Pancreas (tissue), 10 donors: ENCODE measurements around the gene LMNA. TPM values are rescaled to one million over a fixed set of nuclear protein-coding genes. Genes with fewer than 3 reads are reported as not detected.
"Not testable (repeated sequence)": the region's sequence is repeated elsewhere in the genome, so short reads cannot be mapped to it uniquely, and the experiment has no call there.

Experiments
- ATAC-seq, 4 donors: fragments of 200-7000 bp; cut with Tn5 transposase; one replicate each; pipeline versions ENCODE4 v1.8.0 to v1.9.1; 2020; ENCODE audit warnings: mild to moderate bottlenecking in 4 of 4, moderate library complexity in 4 of 4
- DNase-seq, 6 donors: peaks; one replicate each; pipeline ENCODE4 v3.0.0-alpha.2; 2020
- FAIRE-seq: peaks from 2 replicates; lab custom pipeline; 2012; peaks lifted over from hg19 to GRCh38; lab: Jason Lieb, UNC
- H3K27ac ChIP-seq, 4 donors: fragments of 200-600 bp; sonication (generic); 1 replicate in 3 of 4; 2 replicates in 1 of 4; pipeline versions ENCODE4 v1.5.0 to v1.8.0; 2020
- H3K27me3 ChIP-seq, 4 donors: fragments of 200-600 bp; one replicate each; pipeline ENCODE4 v1.8.0; 2021
- H3K36me3 ChIP-seq, 3 donors: fragments of 200-600 bp; sonication (generic) in 1 of 3; one replicate each; pipeline versions ENCODE4 v1.5.0 to v1.8.0; 2020 to 2021
- H3K4me1 ChIP-seq, 3 donors: fragments of 200-600 bp; one replicate each; pipeline ENCODE4 v1.8.0; 2021
- H3K4me3 ChIP-seq, 4 donors: fragments of 200-600 bp; sonication (generic) in 2 of 4; one replicate each; pipeline versions ENCODE4 v1.5.0 to v1.8.0; 2020 to 2021
- H3K9me3 ChIP-seq, 4 donors: fragments of 200-600 bp; one replicate each; pipeline ENCODE4 v1.8.0; 2021
- CTCF ChIP-seq, 4 donors: fragments of 200-600 bp; sonication (generic) in 3 of 4; IDR thresholded peaks; one replicate each; pipeline versions ENCODE4 v1.5.0 to v1.8.0; 2021; ENCODE audit warnings: antibody characterized with exemption in 4 of 4
- WGBS, 2 donors: extraction: QIAGEN DNeasy Blood & Tissue Kit; methylation state at CpG; one replicate each; pipeline ENCODE4 v1.1.7; 2013; 5-methylcytosine and 5-hydroxymethylcytosine counted together
- intact Hi-C, 3 donors: fragments of 100-400 bp; cut with DNase I; formaldehyde crosslinking; loops; one replicate each; pipeline versions ENCODE4 v1.11.1 to v1.14.2; 2022
- polyA plus RNA-seq, 2 donors: library from polyadenylated mRNA; stranded (reverse); fragments of 200-250 nt; gene quantifications; one replicate each; pipeline ENCODE4 v1.2.3, GENCODE V29; 2013
- total RNA-seq, 6 donors: library from RNA; stranded (reverse); fragmentation: NEBNext Ultra II Directional in 4 of 6; extraction: Animal tissue kit (Norgen Biotek cat#: 25700) in 4 of 6; gene quantifications; one replicate each; pipeline versions ENCODE4 v1.2.1 to v1.2.4, GENCODE V29; 2021 to 2023
- donor health status: healthy with polysubstance abuse.
- donor health status: DM: no; HTN: no; CAD: no; lungs with moderate emphysema.
- donor health status: DM: no; HTN: no; CAD: no.
- donor health status: control.
- donor health status: control.
- donor health status: Bipolar disorder and iron deficiency.
- donor health status: DM: yes; HTN: yes; CAD: no.
- donor health status: DM: no; HTN: no; CAD: no.
- donor health status: DM: no; HTN: no; CAD: no.
- donor health status: DM: yes; HTN: yes; CAD: no.

Gene LMNA
- total and polyA plus RNA-seq, 8 donors: 59.4 to 119 (median 99.4) TPM

- intact Hi-C loops: no loop called here
- DNase-seq (no peak), ATAC-seq (no peak), FAIRE-seq (no peak)
- Histone ChIP-seq H3K4me3 (no peak overlapping the region), H3K27me3 (no peaks in the 10 kb centered on the region), H3K4me1 (no peaks in the 10 kb centered on the region), H3K9me3 (no peaks in the 10 kb centered on the region), H3K27ac (no peak overlapping the region), H3K36me3 (no peaks in the 10 kb centered on the region)
- WGBS, 2 donors: 76 to 81% methylated on average over 12 of the region's 12 CpGs
- no peak for TF ChIP-seq CTCF (IDR thresholded peaks at IDR 0.05)
Observed at GRCh38 chr1:156176610-156177210, 62.2 kb downstream of the LMNA start.

- 76 to 81% methylated on average over 7 of the region's 7 CpGs for WGBS, 2 donors
- no peak for TF ChIP-seq CTCF (IDR thresholded peaks at IDR 0.05)
- no peak overlapping the region for H3K4me3 ChIP-seq
- H3K36me3 ChIP-seq: no peaks in the 10 kb centered on the region
- no peaks in the 10 kb centered on the region for H3K9me3 ChIP-seq
- intact Hi-C loops: no loop called here
- H3K4me1 ChIP-seq: no peaks in the 10 kb centered on the region
- FAIRE-seq (no peak), ATAC-seq (no peak), DNase-seq (no peak)
- no peaks in the 10 kb centered on the region for H3K27me3 ChIP-seq
- no peak overlapping the region for H3K27ac ChIP-seq
Observed at GRCh38 chr1:156177919-156178654, 63.6 kb downstream of the LMNA start.

GRCh38 chr1:156180471-156180870, 66.0 kb downstream of the LMNA start:
- no peaks in the 10 kb centered on the region for H3K4me1 ChIP-seq
- DNase-seq (no peak), FAIRE-seq (no peak), ATAC-seq (no peak)
- H3K27me3 ChIP-seq: no peaks in the 10 kb centered on the region
- H3K36me3 ChIP-seq: no peaks in the 10 kb centered on the region
- no peak overlapping the region for H3K4me3 ChIP-seq
- H3K9me3 ChIP-seq: no peaks in the 10 kb centered on the region
- no peak overlapping the region for H3K27ac ChIP-seq
- intact Hi-C loops: no loop called here
- no peak for TF ChIP-seq CTCF (IDR thresholded peaks at IDR 0.05)
- WGBS, 2 donors: 87 to 92% methylated on average over 3 of the region's 3 CpGs

- H3K9me3 ChIP-seq, H3K4me1 ChIP-seq, H3K36me3 ChIP-seq, H3K27me3 ChIP-seq, FAIRE-seq, ATAC-seq, H3K4me3 ChIP-seq, DNase-seq, H3K27ac ChIP-seq, intact Hi-C loops: not testable (repeated sequence)
- WGBS, 2 donors: 44 to 45% methylated on average over 7 to 8 of the region's 8 CpGs
Observed at GRCh38 chr1:156181391-156181924, 66.9 kb downstream of the LMNA start.

- H3K4me3 ChIP-seq, H3K9me3 ChIP-seq, H3K4me1 ChIP-seq, intact Hi-C loops, H3K36me3 ChIP-seq, H3K27ac ChIP-seq, H3K27me3 ChIP-seq, DNase-seq, ATAC-seq, FAIRE-seq: not testable (repeated sequence)
- 76 to 77% methylated on average over 12 of the region's 12 CpGs for WGBS, 2 donors
Observed at GRCh38 chr1:156182010-156182779, 67.7 kb downstream of the LMNA start.

GRCh38 chr1:156186347-156187177, 72.1 kb downstream of the LMNA start:
- H3K4me3 ChIP-seq, H3K27ac ChIP-seq, intact Hi-C loops, ATAC-seq, H3K36me3 ChIP-seq, H3K9me3 ChIP-seq, H3K27me3 ChIP-seq, DNase-seq, H3K4me1 ChIP-seq, FAIRE-seq: not testable (repeated sequence)
- 95 to 96% methylated on average over 2 of the region's 2 CpGs for WGBS, 2 donors
